Fibroblast of peridontal ligament (primary cell): ENCODE data around the gene FEM1A.
"Not testable (repeated sequence)": the region's sequence is repeated elsewhere in the genome, so short reads cannot be mapped to it uniquely, and the experiment has no call there.

Experiments
- DNase-seq: peaks from one replicate; pipeline ENCODE4 v3.0.0-alpha.2; 2010; ENCODE audit errors: extremely low read depth

Gene FEM1A, protein sequence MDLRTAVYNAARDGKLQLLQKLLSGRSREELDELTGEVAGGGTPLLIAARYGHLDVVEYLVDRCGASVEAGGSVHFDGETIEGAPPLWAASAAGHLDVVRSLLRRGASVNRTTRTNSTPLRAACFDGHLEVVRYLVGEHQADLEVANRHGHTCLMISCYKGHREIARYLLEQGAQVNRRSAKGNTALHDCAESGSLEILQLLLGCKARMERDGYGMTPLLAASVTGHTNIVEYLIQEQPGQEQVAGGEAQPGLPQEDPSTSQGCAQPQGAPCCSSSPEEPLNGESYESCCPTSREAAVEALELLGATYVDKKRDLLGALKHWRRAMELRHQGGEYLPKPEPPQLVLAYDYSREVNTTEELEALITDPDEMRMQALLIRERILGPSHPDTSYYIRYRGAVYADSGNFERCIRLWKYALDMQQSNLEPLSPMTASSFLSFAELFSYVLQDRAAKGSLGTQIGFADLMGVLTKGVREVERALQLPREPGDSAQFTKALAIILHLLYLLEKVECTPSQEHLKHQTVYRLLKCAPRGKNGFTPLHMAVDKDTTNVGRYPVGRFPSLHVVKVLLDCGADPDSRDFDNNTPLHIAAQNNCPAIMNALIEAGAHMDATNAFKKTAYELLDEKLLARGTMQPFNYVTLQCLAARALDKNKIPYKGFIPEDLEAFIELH

GRCh38 chr19:4791183-4792018, at the start of gene FEM1A:
TSS of gene FEM1A (plus strand) at chr19:4791734. CDS start at chr19:4791855, 121 bp downstream.
- DNase-seq = peak; percentile 100

DNA sequence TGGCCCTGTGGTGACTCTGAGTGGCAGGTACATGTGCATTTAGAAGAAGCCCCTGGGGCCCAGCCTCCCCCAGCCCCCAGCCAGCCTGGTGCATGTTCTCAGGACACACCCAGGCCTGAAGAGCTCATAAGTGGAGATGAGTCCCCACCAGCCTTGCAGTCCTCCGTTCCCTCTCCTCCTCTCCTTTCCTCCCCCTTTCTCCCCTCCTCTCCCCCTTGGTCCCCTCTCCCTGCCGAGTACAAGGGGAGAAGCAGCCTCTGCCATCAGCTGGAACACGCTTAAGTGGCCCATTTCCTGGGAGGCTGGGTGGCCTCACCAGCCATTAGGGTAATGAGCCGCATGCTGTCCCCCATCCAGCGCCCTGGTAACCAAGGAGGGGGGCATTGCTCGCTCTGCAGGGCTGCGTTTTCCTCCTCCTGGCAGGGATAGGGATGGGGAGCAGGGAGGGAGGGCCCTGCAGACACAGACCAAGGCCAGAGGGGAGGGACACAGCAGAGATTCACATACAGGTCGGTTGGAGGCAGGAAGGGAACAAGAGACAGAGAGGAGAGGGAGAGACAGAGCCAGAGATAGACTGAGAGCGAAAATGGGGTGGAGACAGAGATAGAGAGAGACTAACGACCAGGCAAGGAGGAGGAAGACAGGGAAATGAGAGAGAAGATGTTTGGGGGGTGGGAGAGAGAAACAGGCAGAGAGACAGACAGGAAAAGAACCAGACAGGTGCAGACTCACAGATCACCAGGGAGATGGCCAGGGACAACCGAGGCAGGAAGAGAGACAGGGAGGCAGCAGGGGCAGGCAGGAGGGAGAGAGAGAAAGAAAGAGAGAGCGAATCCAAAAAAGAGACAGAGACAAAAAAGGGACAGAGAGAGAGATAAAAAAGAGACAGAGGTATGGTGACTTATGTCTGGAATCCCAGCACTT, 48.5 kb upstream of the FEM1A start:
- no peak for DNase-seq

- peak; percentile 94 for DNase-seq
Observed at GRCh38 chr19:4744451-4745174, 46.9 kb upstream of the FEM1A start.

DNA sequence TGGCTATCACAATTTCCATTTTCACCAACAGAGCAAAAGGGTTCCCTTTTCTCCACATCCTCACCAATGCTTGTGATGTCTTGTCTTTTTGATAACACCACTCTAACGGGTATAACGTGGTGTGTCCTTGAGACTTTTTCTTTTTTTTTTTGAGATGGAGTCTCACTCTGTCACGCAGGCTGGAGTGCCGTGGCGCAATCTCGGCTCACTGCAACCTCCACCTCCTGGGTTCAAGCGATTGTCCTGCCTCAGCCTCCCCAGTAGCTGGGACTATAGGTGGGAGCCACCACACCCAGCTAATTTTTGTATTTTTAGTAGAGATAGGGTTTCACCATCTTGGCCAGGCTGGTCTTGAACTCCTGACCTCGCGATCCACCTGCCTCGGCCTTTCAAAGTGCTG, 46.4 kb upstream of the FEM1A start:
- not testable (repeated sequence) for DNase-seq

DNA sequence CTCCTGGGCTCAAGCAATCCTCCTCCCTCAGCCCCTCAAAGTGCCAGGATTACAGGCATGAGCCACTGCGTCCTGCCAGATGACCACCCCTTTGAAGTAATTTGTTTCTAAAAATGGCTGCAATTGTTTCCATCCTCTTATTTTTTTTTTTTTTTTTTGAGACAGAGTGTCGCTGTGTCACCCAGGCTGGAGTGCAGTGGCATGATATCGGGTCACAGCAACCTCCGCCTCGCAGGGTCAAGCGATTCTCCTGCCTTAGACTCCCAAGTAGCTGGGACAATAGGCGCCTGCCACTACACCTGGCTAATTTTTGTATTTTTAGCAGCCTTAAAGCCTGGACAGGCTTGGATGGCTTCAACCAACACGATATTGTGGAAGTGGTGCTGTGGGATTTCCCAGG, 45.5 kb upstream of the FEM1A start:
- DNase-seq = no peak

DNA sequence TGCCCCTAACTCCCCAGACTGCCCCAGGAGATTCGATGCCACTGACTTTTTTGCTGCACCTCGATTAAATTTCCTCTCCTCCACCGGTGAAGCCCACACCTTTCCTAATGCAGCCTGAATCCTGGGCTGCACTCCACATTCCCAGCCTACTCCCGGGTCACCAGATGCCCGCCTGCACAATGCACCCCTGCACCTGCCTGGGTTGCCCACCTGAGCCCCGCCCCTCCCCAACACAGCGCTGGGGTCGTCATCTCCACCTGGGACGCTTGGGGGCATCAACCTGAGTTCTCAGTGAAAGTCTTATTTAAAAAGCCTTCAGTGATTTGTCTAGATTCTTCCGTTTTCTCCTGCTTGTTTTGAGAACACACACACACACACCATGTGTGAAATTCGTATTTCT, 43.3 kb upstream of the FEM1A start:
- DNase-seq = no peak

- DNase-seq = no peak
Observed at GRCh38 chr19:4748589-4748988, 42.9 kb upstream of the FEM1A start.

DNA sequence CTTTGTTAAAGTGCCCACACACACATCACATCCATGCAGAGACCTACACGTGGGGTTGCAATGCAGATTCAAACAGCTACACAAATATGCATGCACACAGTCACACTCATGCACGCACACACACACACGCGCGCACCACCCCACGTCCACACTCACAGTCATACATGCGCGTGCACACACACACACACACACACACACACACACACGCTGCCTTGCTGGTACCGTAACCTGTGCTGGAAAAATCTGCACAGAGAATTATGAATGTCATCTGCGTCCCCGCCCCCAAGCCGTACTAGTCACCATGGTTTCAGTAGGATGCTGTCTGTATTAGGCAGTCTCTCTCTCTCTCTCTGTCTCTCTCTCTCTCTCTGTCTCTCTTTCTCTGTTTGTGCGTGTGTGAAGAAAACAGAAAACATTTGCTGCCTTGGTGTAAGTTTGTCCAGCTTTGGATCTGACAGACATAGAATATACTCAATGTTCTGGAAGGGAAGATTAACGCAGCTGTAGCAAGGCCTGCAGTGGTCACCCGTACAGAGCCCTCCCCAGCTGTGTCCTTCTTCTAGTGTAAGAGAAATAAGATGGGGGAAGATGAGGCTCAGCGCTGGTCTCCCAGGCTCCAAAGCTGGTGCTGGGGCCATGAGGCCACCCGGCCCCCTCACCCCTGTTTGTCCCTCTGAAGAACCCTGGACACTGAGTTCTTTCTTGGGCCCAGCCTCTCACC, 41.5 kb upstream of the FEM1A start:
- no peak for DNase-seq

DNA sequence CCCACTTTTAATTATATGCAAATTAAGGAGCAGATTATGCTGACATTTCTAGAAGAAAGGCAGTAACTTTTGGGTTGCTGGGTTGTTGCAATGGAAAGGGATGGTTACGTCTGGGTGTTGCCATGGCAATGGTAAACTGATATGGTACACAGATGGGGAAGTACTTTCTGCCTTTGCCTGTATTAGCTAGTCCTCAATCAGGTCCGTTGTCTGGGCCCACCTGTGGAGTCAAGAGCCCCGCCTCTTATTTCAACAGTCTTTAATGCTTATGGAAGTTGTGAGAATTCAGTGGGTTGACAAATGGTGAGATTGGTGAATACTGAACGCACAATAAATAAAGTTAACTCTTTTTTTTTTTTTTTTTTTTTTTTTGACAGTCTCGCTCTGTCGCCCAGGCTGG, 37.3 kb upstream of the FEM1A start:
- peak; percentile 41 for DNase-seq

- no peak for DNase-seq
Observed at GRCh38 chr19:4755459-4755858, 36.1 kb upstream of the FEM1A start.

DNA sequence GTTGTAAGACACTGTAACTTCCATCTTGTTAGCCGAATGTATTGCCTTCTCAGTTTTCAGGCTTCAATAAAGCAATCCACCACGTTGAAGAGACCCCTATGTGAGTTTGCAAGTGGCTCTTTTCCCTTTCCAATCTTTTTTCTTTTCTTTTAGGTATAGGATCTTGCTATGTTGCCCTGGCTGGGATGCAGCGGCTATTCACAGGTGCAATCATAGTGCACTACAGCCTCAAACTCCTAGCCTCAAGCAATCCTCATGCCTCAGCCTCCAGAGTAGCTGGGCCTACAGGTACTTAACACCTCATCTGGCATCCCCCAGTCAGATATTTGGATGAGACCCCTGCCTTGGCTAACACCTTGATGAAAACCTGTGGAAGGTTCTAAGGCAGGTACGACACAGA, 33.5 kb upstream of the FEM1A start:
- DNase-seq = no peak

GRCh38 chr19:4758659-4759058, 32.9 kb upstream of the FEM1A start:
- DNase-seq = no peak

DNA sequence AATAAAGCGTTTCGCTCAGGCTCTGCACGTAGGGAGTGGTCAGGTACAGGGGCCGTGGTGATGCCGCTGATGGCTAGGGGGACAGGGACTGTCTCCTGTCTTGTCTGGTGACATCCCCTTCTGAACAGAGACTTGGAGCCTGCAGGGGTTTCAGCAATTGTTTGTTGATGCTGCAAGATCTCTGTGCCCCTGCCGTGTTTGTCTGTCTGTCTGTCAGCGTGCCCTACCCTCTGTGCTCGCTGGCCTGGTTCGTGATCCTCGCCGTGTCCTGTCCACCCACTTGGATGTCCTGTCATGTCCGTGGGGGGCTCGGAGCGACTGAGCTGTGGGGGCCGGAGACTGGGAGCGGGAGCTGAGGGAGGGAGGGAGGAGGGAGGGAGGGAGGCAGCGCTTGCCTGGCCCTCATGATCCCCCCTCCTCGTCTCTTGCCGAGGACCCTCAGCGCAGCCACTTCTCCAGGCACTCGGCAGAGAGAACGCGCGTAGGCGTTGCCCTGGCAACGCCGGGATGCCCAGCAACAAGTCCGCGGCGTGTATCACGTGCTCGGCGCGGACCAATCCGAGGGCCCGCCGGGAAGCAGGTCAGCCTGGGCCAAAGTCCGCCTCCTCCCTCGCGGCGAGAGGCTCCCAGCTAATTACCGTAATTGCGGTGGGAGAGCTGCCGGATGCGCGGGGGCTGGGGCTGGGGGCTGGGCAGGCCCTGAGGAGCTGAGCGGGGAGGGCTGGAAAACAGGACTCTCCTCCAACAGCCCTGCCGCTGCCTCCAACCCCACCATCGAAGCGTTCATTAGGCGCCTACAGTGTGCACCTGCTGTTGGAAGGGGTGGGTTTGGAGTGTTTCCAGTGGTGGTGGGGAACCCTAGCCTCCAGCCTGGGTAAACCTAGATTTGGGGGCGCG, 31.9 kb upstream of the FEM1A start:
- peak; percentile 64 for DNase-seq

DNA sequence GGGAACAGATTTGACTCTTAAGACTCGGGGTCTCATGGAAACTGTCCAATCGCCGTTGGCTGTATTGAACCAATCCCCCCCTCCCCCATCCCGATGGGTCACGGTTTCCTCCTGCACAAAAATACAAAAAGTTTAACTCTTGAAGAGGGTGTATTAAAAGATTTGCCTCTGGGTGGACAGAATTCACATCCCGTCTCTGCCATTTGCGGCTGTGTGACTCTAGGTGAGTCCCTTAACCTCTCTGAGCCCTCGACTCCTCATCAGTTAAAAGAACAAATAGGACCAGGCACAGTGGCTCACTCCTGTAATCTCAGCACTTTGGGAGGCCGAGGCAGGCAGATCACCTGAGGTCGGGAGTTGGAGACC, 31.3 kb upstream of the FEM1A start:
- no peak for DNase-seq

DNA sequence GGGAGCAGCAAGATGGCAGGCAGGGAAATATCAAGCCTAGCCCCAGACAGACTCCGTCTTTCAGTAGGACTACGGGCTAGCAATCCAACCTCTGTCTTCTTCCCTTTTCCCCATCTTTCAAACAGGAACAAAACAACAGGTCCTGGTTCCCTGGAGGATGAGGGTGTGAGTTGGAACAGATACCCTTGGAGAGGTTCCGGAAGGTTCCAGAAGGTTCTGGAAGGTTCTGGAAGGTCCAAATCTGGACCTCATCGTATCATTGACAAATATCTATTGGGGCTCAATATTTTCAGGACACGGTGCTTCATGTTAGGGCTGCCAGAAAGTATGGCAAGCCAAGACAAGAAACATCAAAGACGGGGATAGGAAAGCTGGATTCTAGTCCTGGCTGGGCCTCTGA, 28.5 kb upstream of the FEM1A start:
- no peak for DNase-seq

DNA sequence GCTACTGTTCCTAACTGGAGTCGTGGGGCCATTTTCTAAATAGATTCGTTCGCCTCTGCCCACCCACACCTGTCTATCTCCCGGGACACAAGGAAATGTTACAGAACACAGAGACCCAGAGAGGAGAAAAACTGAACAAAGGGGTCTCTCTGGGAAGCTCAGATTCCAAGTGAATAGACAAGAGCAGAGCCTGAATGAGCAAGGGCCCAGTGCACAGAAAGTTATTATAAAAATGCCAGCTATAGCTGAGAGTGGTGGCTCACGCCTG, 27.2 kb upstream of the FEM1A start:
- no peak for DNase-seq

- DNase-seq = peak; percentile 89
Observed at GRCh38 chr19:4768934-4769777, 22.4 kb upstream of the FEM1A start.

- DNase-seq = no peak
Observed at GRCh38 chr19:4772566-4772965, 19.0 kb upstream of the FEM1A start.
